Loucy (cell line): ENCODE measurements around the gene STK32C.

Source experiments
- H2AFZ ChIP-seq: fragments of 200-600 bp; sonication (generic); 2 replicates; pipeline ENCODE4 v1.6.0; 2016; ENCODE audit warnings: antibody characterized with exemption, mild to moderate bottlenecking, low read length, moderate library complexity
- H3F3A ChIP-seq: fragments of 200-600 bp; 2 replicates; pipeline ENCODE4 v1.6.0; 2016; ENCODE audit warnings: antibody characterized with exemption, low read depth, mild to moderate bottlenecking
- H3K27me3 ChIP-seq: fragments of 200-600 bp; sonication (generic); 2 replicates; pipeline ENCODE4 v1.6.1; 2014; ENCODE audit warnings: low read length, mild to moderate bottlenecking; ENCODE audit not compliant: insufficient read depth, poor library complexity, severe bottlenecking
- H3K36me3 ChIP-seq: fragments of 200-600 bp; sonication (generic); 2 replicates; pipeline ENCODE4 v1.6.1; 2016; ENCODE audit warnings: low read length; ENCODE audit not compliant: insufficient read depth
- H3K4me1 ChIP-seq: fragments of 200-600 bp; sonication (generic); 2 replicates; pipeline ENCODE4 v1.5.1; 2014; ENCODE audit warnings: low read length, mild to moderate bottlenecking; ENCODE audit not compliant: insufficient read depth, poor library complexity, severe bottlenecking
- H3K4me2 ChIP-seq: fragments of 200-600 bp; sonication (generic); 2 replicates; pipeline ENCODE4 v1.6.0; 2014; ENCODE audit warnings: antibody characterized with exemption, low read length, low read depth, mild to moderate bottlenecking; ENCODE audit not compliant: poor library complexity, severe bottlenecking
- H3K4me3 ChIP-seq: fragments of 200-600 bp; sonication (generic); 2 replicates; pipeline ENCODE4 v1.5.1; 2014; ENCODE audit warnings: low read length, mild to moderate bottlenecking, mixed read lengths; ENCODE audit not compliant: poor library complexity, severe bottlenecking
- H3K79me2 ChIP-seq: fragments of 200-600 bp; sonication (generic); 2 replicates; pipeline ENCODE4 v1.6.1; 2014; ENCODE audit warnings: low read length; ENCODE audit not compliant: insufficient read depth
- H3K9ac ChIP-seq: fragments of 200-600 bp; sonication (generic); 2 replicates; pipeline ENCODE4 v1.6.0; 2014; ENCODE audit warnings: mild to moderate bottlenecking, low read depth, low read length, moderate library complexity; ENCODE audit not compliant: poor library complexity, severe bottlenecking
- H3K9me2 ChIP-seq: fragments of 200-600 bp; sonication (generic); replicated peaks from 2 replicates; pipeline ENCODE4 v1.6.1; 2016; ENCODE audit warnings: low read depth, low read length, mixed read lengths
- H3K9me3 ChIP-seq: fragments of 200-600 bp; sonication (generic); 2 replicates; pipeline ENCODE4 v1.6.1; 2014; ENCODE audit warnings: mild to moderate bottlenecking, antibody characterized with exemption, low read length, low read depth; ENCODE audit not compliant: insufficient read depth
- H4K20me1 ChIP-seq: fragments of 200-600 bp; sonication (generic); 2 replicates; pipeline ENCODE4 v1.6.0; 2014; ENCODE audit warnings: antibody characterized with exemption, low read length, mild to moderate bottlenecking; ENCODE audit not compliant: insufficient read depth, poor library complexity, severe bottlenecking
- EZH2phosphoT487 ChIP-seq: fragments of 200-600 bp; IDR thresholded peaks from 2 replicates; pipeline ENCODE4 v1.6.1; 2018; ENCODE audit warnings: antibody characterized with exemption, mild to moderate bottlenecking, moderate library complexity, borderline replicate concordance
- TF ChIP-seq, protein P1 (sequence below): fragments of 200-600 bp; sonication (generic); conservative IDR thresholded peaks from 2 replicates; pipeline ENCODE4 v1.5.1; 2014; ENCODE audit warnings: mild to moderate bottlenecking, antibody characterized with exemption, low read length

The STK32C gene

DNA sequence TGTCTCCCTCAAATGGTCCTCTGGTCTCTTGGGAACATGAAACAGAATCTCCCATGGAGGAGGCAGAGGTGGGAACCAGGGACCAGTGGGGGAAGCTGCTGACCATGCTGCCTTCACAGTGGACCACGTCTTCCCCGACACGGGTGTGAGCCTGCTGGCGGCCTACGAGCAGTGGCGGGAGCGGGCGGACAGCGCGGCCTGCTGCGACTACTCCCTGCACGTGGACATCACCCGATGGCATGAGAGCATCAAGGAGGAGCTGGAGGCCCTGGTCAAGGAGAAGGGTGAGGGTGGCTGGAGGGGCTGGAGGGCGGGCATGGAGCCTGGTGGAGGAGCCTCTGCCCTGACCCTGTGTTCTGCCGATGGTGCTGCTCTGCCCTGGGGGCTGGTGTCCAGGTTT is 113.0 kb downstream of the STK32C start:
- Histone ChIP-seq H3K9ac (no peak overlapping the region), H3K4me3 (no peak overlapping the region), H3K36me3 (no peaks in the 10 kb centered on the region), H4K20me1 (no peaks in the 10 kb centered on the region), H3K4me2 (no peak overlapping the region), H2AFZ (no peak overlapping the region), H3K79me2 (no peaks in the 10 kb centered on the region), H3K27me3 (no peaks in the 10 kb centered on the region), H3K9me3 (no peaks in the 10 kb centered on the region), H3K4me1 (no peaks in the 10 kb centered on the region), H3K9me2 (no peaks in the 10 kb centered on the region), H3F3A (no peaks in the 10 kb centered on the region)
- TF ChIP-seq, protein P1, sequence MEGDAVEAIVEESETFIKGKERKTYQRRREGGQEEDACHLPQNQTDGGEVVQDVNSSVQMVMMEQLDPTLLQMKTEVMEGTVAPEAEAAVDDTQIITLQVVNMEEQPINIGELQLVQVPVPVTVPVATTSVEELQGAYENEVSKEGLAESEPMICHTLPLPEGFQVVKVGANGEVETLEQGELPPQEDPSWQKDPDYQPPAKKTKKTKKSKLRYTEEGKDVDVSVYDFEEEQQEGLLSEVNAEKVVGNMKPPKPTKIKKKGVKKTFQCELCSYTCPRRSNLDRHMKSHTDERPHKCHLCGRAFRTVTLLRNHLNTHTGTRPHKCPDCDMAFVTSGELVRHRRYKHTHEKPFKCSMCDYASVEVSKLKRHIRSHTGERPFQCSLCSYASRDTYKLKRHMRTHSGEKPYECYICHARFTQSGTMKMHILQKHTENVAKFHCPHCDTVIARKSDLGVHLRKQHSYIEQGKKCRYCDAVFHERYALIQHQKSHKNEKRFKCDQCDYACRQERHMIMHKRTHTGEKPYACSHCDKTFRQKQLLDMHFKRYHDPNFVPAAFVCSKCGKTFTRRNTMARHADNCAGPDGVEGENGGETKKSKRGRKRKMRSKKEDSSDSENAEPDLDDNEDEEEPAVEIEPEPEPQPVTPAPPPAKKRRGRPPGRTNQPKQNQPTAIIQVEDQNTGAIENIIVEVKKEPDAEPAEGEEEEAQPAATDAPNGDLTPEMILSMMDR: no peak
- no peak for TF ChIP-seq EZH2phosphoT487

DNA sequence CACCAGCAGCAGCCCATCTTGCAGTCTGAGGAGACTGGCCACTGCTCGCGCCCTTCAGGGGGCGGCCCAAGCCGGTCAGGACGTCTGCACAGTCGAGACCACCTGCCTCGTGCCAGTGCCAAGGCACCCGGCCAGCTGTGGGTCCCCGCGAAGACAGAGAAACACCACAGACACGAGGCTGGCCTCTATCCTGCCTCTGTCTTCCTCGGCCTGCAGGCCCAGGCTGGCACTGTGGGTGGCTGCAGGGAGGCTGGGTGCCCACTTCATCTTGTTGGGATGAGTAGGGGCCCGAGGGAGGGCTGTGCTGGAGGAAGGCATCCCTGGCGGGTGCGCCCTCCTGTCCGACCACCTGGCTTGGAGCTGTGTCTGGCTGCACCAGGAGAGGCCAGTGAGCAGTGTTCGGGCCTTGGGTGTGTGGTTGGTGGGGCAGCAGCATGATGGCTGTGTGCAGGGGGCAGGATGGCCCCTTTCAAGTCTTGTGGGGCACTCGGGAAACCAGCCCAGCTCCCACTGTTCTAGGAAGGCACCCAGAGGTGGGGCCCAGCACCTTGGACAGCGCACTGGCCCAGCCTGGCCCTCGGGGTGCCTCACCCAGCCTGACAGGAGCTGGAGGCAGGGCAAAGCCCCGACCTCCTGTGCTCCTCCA is 113.7 kb downstream of the STK32C start:
- Histone ChIP-seq H3K79me2 (no peaks in the 10 kb centered on the region), H3K4me2 (no peak overlapping the region), H3F3A (no peaks in the 10 kb centered on the region), H4K20me1 (no peaks in the 10 kb centered on the region), H2AFZ (no peak overlapping the region), H3K27me3 (no peaks in the 10 kb centered on the region), H3K9me2 (no peaks in the 10 kb centered on the region), H3K9ac (no peak overlapping the region), H3K4me1 (no peaks in the 10 kb centered on the region), H3K36me3 (no peaks in the 10 kb centered on the region), H3K4me3 (no peak overlapping the region), H3K9me3 (no peaks in the 10 kb centered on the region)
- no peak for TF ChIP-seq EZH2phosphoT487
- TF ChIP-seq, protein P1: no peak

DNA sequence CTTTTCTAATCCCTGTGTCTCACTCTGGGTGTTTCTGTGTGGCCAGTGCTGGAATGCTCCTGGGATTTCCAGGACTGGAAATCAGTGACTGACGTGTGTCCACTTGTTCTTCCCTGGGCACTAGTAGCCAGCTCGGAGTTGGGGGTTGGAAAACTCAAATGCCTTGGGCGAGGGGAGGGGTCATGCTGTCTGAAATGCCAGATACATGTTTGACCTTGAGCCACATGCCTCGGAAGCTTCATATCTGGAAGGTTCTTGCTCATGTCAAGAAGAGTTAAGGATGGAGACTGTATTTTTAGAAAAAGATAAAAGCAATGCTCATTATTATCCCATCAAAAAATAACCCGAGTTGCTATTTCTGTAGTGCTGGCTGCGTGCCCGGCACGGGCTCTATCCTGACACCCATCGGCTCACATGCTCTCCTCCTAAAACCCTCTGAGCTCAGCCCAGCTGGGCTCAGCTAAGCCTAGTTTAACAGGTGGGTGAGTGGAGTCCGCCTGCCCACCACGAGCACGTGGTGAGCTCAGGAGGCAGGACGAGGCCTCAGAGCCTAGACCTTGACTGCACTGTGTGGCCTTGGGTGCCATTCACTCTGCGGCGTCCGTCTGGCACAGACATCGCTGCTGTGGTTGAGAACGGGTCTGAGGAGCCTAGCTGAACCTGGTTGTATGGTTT is 114.6 kb downstream of the STK32C start:
- TF ChIP-seq, protein P1: no peak
- no peak for TF ChIP-seq EZH2phosphoT487
- no peaks in the 10 kb centered on the region for H3K4me1 ChIP-seq
- H3K27me3 ChIP-seq: no peaks in the 10 kb centered on the region
- H3K9me2 ChIP-seq: no peaks in the 10 kb centered on the region
- H3K4me2 ChIP-seq: no peak overlapping the region
- no peaks in the 10 kb centered on the region for H3K79me2 ChIP-seq
- no peak overlapping the region for H2AFZ ChIP-seq
- no peaks in the 10 kb centered on the region for H3K9me3 ChIP-seq
- H4K20me1 ChIP-seq: no peaks in the 10 kb centered on the region
- H3K9ac ChIP-seq: no peak overlapping the region
- no peaks in the 10 kb centered on the region for H3F3A ChIP-seq
- H3K4me3 ChIP-seq: no peak overlapping the region
- no peaks in the 10 kb centered on the region for H3K36me3 ChIP-seq
